ENCODE data around the gene MGAT1. TPM values are rescaled to one million over a fixed set of nuclear protein-coding genes. Genes with fewer than 3 reads are reported as not detected.

MGAT1 gene
- total RNA-seq, 1 donor from 2014 or later: 137 TPM

GRCh38 chr5:180811623-180812124 is 9.1 kb upstream of the MGAT1 start:
- Mint-ChIP-seq H3K9me3 (ENCODE audit: unreplicated experiment) (no peaks in the 10 kb centered on the region), H3K4me1 (ENCODE audit: unreplicated experiment) (peaks cover 44% of the 10 kb centered on the region), H3K4me3 (ENCODE audit: unreplicated experiment) (peak overlapping the region; percentile 97), H3K27ac (ENCODE audit: unreplicated experiment) (peak overlapping the region; percentile 94), H3K36me3 (ENCODE audit: unreplicated experiment) (no peaks in the 10 kb centered on the region), H3K27me3 (ENCODE audit: unreplicated experiment) (no peaks in the 10 kb centered on the region)
- no peak for TF ChIP-seq CTCF (IDR thresholded peaks at IDR 0.05)
- DNase-seq (ENCODE audit: extremely low spot score, unreplicated experiment): no peak

- Mint-ChIP-seq H3K36me3 (ENCODE audit: unreplicated experiment) (no peaks in the 10 kb centered on the region), H3K4me1 (ENCODE audit: unreplicated experiment) (peaks cover 46% of the 10 kb centered on the region), H3K27ac (ENCODE audit: unreplicated experiment) (peak overlapping the region; percentile 94), H3K27me3 (ENCODE audit: unreplicated experiment) (no peaks in the 10 kb centered on the region), H3K9me3 (ENCODE audit: unreplicated experiment) (no peaks in the 10 kb centered on the region), H3K4me3 (ENCODE audit: unreplicated experiment) (peak overlapping the region; percentile 97)
- no peak for DNase-seq (ENCODE audit: extremely low spot score, unreplicated experiment)
- no peak for TF ChIP-seq CTCF (IDR thresholded peaks at IDR 0.05)
Measured at GRCh38 chr5:180810959-180811622, 8.5 kb upstream of the MGAT1 start.

- H3K4me1 Mint-ChIP-seq (ENCODE audit: unreplicated experiment): peaks cover 52% of the 10 kb centered on the region
- H3K36me3 Mint-ChIP-seq (ENCODE audit: unreplicated experiment): no peaks in the 10 kb centered on the region
- H3K9me3 Mint-ChIP-seq (ENCODE audit: unreplicated experiment): no peaks in the 10 kb centered on the region
- peak overlapping the region; percentile 97 for H3K4me3 Mint-ChIP-seq (ENCODE audit: unreplicated experiment)
- H3K27me3 Mint-ChIP-seq (ENCODE audit: unreplicated experiment): no peaks in the 10 kb centered on the region
- DNase-seq (ENCODE audit: extremely low spot score, unreplicated experiment): peak; percentile 97
- no peak for TF ChIP-seq CTCF (IDR thresholded peaks at IDR 0.05)
- H3K27ac Mint-ChIP-seq (ENCODE audit: unreplicated experiment): peak overlapping the region; percentile 98
Measured at GRCh38 chr5:180810210-180810958, 7.8 kb upstream of the MGAT1 start.

GRCh38 chr5:180809403-180810209 is 7.0 kb upstream of the MGAT1 start:
- no peaks in the 10 kb centered on the region for H3K9me3 Mint-ChIP-seq (ENCODE audit: unreplicated experiment)
- peaks cover 58% of the 10 kb centered on the region for H3K4me1 Mint-ChIP-seq (ENCODE audit: unreplicated experiment)
- no peaks in the 10 kb centered on the region for H3K27me3 Mint-ChIP-seq (ENCODE audit: unreplicated experiment)
- H3K27ac Mint-ChIP-seq (ENCODE audit: unreplicated experiment): peak overlapping the region; percentile 98
- TF ChIP-seq CTCF (IDR thresholded peaks at IDR 0.05): no peak
- H3K36me3 Mint-ChIP-seq (ENCODE audit: unreplicated experiment): no peaks in the 10 kb centered on the region
- H3K4me3 Mint-ChIP-seq (ENCODE audit: unreplicated experiment): peak overlapping the region; percentile 97
- no peak for DNase-seq (ENCODE audit: extremely low spot score, unreplicated experiment)

Measured in osteocyte (in vitro differentiated cells).